ENCODE results near the gene ESR1. TPM values are rescaled to one million over a fixed set of nuclear protein-coding genes. Genes with fewer than 3 reads are reported as not detected.

The ESR1 gene
- total RNA-seq, 4 donors from 2014 or later: 0.13 to 7.4 TPM; not detected in 2

- Histone ChIP-seq H3K9me3 (no peaks in the 10 kb centered on the region), H3K27ac (no peak overlapping the region), H3K36me3 (no peaks in the 10 kb centered on the region), H3K4me1 (no peaks in the 10 kb centered on the region), H3K4me3 (no peak overlapping the region), H3K27me3 (no peaks in the 10 kb centered on the region)
- DNase-seq: no peak
- TF ChIP-seq CTCF (IDR thresholded peaks at IDR 0.05) (no peak), POLR2A (IDR thresholded peaks at IDR 0.05) (no peak)
These were observed 191.7 kb downstream of the ESR1 start for GRCh38 chr6:151999194-151999593.

GRCh38 chr6:152001408-152001807 is 193.9 kb downstream of the ESR1 start:
- no peaks in the 10 kb centered on the region for H3K36me3 ChIP-seq
- H3K9me3 ChIP-seq: no peaks in the 10 kb centered on the region
- no peak overlapping the region for H3K4me3 ChIP-seq
- TF ChIP-seq POLR2A (IDR thresholded peaks at IDR 0.05) (no peak), CTCF (IDR thresholded peaks at IDR 0.05) (no peak)
- DNase-seq: no peak
- no peaks in the 10 kb centered on the region for H3K27me3 ChIP-seq
- H3K27ac ChIP-seq: no peak overlapping the region
- no peaks in the 10 kb centered on the region for H3K4me1 ChIP-seq

GRCh38 chr6:152002306-152002705 is 194.8 kb downstream of the ESR1 start:
- no peak overlapping the region for H3K4me3 ChIP-seq
- TF ChIP-seq POLR2A (IDR thresholded peaks at IDR 0.05): no peak
- no peak for TF ChIP-seq CTCF (IDR thresholded peaks at IDR 0.05)
- H3K4me1 ChIP-seq: no peaks in the 10 kb centered on the region
- DNase-seq: no peak
- no peaks in the 10 kb centered on the region for H3K36me3 ChIP-seq
- no peak overlapping the region for H3K27ac ChIP-seq
- no peaks in the 10 kb centered on the region for H3K9me3 ChIP-seq
- H3K27me3 ChIP-seq: no peaks in the 10 kb centered on the region

GRCh38 chr6:152004036-152004566 is 196.6 kb downstream of the ESR1 start:
- no peaks in the 10 kb centered on the region for H3K4me1 ChIP-seq
- no peaks in the 10 kb centered on the region for H3K27me3 ChIP-seq
- no peak overlapping the region for H3K27ac ChIP-seq
- TF ChIP-seq CTCF (IDR thresholded peaks at IDR 0.05): no peak
- TF ChIP-seq POLR2A (IDR thresholded peaks at IDR 0.05): no peak
- H3K9me3 ChIP-seq: no peaks in the 10 kb centered on the region
- no peak overlapping the region for H3K4me3 ChIP-seq
- DNase-seq: no peak
- no peaks in the 10 kb centered on the region for H3K36me3 ChIP-seq

GRCh38 chr6:152004896-152005295 is 197.4 kb downstream of the ESR1 start:
- no peak overlapping the region for H3K4me3 ChIP-seq
- H3K27ac ChIP-seq: no peak overlapping the region
- H3K9me3 ChIP-seq: no peaks in the 10 kb centered on the region
- no peaks in the 10 kb centered on the region for H3K27me3 ChIP-seq
- H3K4me1 ChIP-seq: no peaks in the 10 kb centered on the region
- no peaks in the 10 kb centered on the region for H3K36me3 ChIP-seq
- DNase-seq: no peak
- no peak for TF ChIP-seq CTCF (IDR thresholded peaks at IDR 0.05)
- TF ChIP-seq POLR2A (IDR thresholded peaks at IDR 0.05): no peak

GRCh38 chr6:152008779-152009178 is 201.3 kb downstream of the ESR1 start:
- Histone ChIP-seq H3K4me1 (no peaks in the 10 kb centered on the region), H3K9me3 (no peaks in the 10 kb centered on the region), H3K27me3 (no peaks in the 10 kb centered on the region), H3K36me3 (no peaks in the 10 kb centered on the region), H3K4me3 (no peak overlapping the region), H3K27ac (no peak overlapping the region)
- DNase-seq: no peak
- TF ChIP-seq CTCF (IDR thresholded peaks at IDR 0.05) (no peak), POLR2A (IDR thresholded peaks at IDR 0.05) (no peak)
